Peyer's patch (tissue), 4 donors: ENCODE data around the gene OXT. TPM values are rescaled to one million over a fixed set of nuclear protein-coding genes. Genes with fewer than 3 reads are reported as not detected.
A peak's percentile ranks its signal among the peaks of the same experiment; 100 is the strongest.
"Not testable (repeated sequence)": the region's sequence is repeated elsewhere in the genome, so short reads cannot be mapped to it uniquely, and the experiment has no call there.

Experiments
- DNase-seq, 3 donors: peaks; one replicate each; pipeline ENCODE4 v3.0.0-alpha.2; 2017 to 2019
- H3K27ac ChIP-seq, 4 donors: fragments of 200-600 bp; sonication (generic); one replicate each; pipeline ENCODE4 v1.5.1; 2016 to 2019
- H3K27me3 ChIP-seq, 2 donors: fragments of 200-600 bp; sonication (generic); one replicate each; pipeline ENCODE4 v1.5.1; 2019
- H3K36me3 ChIP-seq, 3 donors: fragments of 200-600 bp; sonication (generic); one replicate each; pipeline ENCODE4 v1.5.1; 2016 to 2019
- H3K4me1 ChIP-seq, 4 donors: fragments of 200-600 bp; sonication (generic); one replicate each; pipeline ENCODE4 v1.5.1; 2016 to 2019
- H3K4me3 ChIP-seq, 4 donors: fragments of 200-600 bp; sonication (generic); 1 replicate in 3 of 4; 2 replicates in 1 of 4; pipeline ENCODE4 v1.5.1; 2016 to 2019; ENCODE audit warnings: mild to moderate bottlenecking in 1 of 4
- H3K9me3 ChIP-seq, 4 donors: fragments of 200-600 bp; sonication (generic); one replicate each; pipeline ENCODE4 v1.5.1; 2016 to 2019; ENCODE audit warnings: mild to moderate bottlenecking in 1 of 4
- POLR2A ChIP-seq, 2 donors: fragments of 450-650 bp; IDR thresholded peaks; one replicate each; pipeline ENCODE4 v1.5.1; 2017; ENCODE audit warnings: antibody characterized with exemption in 2 of 2, mild to moderate bottlenecking in 2 of 2, moderate library complexity in 2 of 2
- total RNA-seq, 4 donors: library from RNA; depleted of rRNA; stranded (reverse); fragments of >200 nt; gene quantifications; one replicate each; pipeline ENCODE4 v1.1.0, GENCODE V29; 2016
- TF ChIP-seq, protein P1 (sequence below), 6 experiments: fragments of 450-650 bp in 4 of 6; fragments of 200-600 bp in 2 of 6; sonication (generic) in 1 of 6; IDR thresholded peaks; one replicate each; pipeline ENCODE4 v1.5.1; 2017 to 2019; ENCODE audit warnings: antibody characterized with exemption in 6 of 6, mild to moderate bottlenecking in 3 of 6, moderate library complexity in 1 of 6

The OXT gene
- total RNA-seq, 4 donors from 2014 or later, result 9.3 TPM; not detected in 3

DNA sequence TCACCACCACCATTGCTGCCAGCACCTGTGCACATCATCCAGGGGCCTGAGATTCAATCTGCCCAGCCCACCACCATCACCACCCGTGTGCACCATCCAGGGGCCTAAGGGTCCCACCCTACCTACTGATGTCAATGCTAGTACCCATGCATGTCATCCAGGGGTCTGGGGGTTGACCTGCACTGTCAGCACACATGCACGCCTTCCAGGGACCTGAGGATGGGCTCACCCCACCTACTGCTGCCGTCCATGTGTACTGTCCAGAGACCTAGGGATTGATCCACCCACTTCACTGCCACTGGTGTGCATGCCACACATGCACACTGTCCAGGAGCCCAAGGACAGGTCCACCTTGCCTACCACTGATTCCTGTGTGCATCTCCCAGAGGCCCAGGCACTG lies 11.9 kb upstream of the OXT start:
- no peaks in the 10 kb centered on the region for H3K36me3 ChIP-seq
- H3K27me3 ChIP-seq, result no peaks in the 10 kb centered on the region
- H3K4me3 ChIP-seq, result no peak overlapping the region
- TF ChIP-seq, protein P1, sequence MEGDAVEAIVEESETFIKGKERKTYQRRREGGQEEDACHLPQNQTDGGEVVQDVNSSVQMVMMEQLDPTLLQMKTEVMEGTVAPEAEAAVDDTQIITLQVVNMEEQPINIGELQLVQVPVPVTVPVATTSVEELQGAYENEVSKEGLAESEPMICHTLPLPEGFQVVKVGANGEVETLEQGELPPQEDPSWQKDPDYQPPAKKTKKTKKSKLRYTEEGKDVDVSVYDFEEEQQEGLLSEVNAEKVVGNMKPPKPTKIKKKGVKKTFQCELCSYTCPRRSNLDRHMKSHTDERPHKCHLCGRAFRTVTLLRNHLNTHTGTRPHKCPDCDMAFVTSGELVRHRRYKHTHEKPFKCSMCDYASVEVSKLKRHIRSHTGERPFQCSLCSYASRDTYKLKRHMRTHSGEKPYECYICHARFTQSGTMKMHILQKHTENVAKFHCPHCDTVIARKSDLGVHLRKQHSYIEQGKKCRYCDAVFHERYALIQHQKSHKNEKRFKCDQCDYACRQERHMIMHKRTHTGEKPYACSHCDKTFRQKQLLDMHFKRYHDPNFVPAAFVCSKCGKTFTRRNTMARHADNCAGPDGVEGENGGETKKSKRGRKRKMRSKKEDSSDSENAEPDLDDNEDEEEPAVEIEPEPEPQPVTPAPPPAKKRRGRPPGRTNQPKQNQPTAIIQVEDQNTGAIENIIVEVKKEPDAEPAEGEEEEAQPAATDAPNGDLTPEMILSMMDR (IDR thresholded peaks at IDR 0.05), result no peak
- H3K27ac ChIP-seq, result no peak overlapping the region
- DNase-seq, result no peak
- H3K4me1 ChIP-seq, result no peaks in the 10 kb centered on the region
- no peaks in the 10 kb centered on the region for H3K9me3 ChIP-seq

DNA sequence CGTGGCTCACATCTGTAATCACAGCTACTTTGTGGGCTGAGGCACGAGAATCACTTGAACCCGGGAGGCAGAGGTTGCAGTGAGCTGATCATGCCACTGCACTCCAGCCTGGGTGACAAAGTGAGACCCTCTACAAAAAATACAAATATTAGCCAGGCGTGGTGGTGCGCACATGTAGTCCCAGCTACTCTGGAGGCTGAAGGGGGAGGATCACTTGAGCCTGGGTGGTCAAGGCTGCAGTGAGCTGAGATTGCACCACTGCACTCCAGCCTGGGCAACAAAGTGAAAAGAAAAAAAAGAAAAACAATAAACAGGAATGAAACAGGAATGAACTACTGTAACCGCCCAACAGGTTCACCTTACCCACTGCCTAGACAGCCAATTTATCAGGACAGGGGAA lies 7.3 kb upstream of the OXT start:
- H3K27me3 ChIP-seq, H3K4me3 ChIP-seq, H3K4me1 ChIP-seq, H3K9me3 ChIP-seq, H3K27ac ChIP-seq, DNase-seq, H3K36me3 ChIP-seq: not testable (repeated sequence)

DNA sequence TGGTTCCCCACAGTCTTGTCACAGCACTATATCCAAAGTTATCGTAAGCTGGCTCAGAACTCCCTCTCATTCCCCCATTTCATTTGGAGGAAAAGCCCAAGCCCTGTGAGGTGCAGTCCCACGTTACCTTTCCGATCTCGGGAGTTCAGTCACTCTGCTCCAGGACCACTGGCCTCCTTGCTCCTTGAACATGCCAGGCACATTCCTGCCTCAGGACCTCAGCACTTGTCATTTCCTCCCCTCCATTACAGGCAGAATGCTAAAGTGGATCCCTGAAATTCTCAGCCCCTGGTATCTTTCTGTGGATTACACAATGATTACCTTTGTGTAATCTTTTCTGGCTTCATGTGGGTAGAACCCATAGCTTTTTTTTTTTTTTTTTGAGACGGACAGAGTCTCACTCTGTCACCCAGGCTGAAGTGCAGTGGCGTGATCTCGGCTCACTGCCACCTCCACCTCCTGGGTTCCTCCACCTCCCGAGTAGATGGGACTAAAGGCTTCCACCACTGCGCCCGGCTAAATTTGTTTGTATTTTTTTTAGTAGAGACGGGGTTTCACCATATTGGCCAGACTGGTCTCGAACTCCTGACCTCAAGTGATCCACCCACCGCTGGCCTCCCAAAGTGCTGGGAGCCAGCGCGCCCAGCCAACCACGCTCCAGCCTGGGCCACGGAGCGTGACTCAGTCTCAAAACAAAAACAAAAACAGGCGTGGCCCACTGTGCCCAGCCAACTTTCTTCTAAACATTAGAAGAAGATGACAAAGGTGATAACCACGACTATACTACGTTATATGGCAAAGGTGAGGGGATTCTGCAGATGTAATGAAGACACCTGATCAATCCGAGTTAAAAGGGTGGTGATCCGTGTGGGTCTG lies 4.0 kb upstream of the OXT start:
- no peak overlapping the region for H3K4me3 ChIP-seq
- H3K27ac ChIP-seq, result no peak overlapping the region
- no peak for DNase-seq
- TF ChIP-seq, protein P1 (IDR thresholded peaks at IDR 0.05), result no peak
- no peak for TF ChIP-seq POLR2A (IDR thresholded peaks at IDR 0.05)
- H3K36me3 ChIP-seq, result no peaks in the 10 kb centered on the region
- no peaks in the 10 kb centered on the region for H3K9me3 ChIP-seq
- H3K4me1 ChIP-seq, result peaks cover 0 to 12% (median 1%) of the 10 kb centered on the region in 4 donors
- H3K27me3 ChIP-seq, result peaks cover 0 to 7% of the 10 kb centered on the region in 2 donors

DNA sequence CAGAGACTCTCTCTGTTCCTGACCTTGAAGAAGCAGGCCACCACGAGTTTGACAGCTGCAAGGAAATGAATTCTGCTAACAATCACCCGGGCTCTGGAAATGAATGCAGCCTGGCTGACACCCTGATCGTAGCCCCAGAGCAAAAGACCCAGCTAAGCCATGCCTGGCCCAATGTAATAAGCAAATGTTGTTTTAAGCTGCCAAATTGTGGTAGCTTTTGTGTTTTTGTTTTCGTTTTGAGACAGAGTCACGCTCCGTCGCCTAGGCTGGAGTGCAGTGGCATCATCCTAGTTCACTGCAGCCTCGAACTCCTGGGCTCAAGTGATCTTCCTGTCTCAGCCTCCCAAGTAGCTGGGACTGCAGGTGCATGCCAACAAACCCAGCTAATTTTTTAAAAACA lies 3.3 kb upstream of the OXT start:
- no peak for DNase-seq

DNA sequence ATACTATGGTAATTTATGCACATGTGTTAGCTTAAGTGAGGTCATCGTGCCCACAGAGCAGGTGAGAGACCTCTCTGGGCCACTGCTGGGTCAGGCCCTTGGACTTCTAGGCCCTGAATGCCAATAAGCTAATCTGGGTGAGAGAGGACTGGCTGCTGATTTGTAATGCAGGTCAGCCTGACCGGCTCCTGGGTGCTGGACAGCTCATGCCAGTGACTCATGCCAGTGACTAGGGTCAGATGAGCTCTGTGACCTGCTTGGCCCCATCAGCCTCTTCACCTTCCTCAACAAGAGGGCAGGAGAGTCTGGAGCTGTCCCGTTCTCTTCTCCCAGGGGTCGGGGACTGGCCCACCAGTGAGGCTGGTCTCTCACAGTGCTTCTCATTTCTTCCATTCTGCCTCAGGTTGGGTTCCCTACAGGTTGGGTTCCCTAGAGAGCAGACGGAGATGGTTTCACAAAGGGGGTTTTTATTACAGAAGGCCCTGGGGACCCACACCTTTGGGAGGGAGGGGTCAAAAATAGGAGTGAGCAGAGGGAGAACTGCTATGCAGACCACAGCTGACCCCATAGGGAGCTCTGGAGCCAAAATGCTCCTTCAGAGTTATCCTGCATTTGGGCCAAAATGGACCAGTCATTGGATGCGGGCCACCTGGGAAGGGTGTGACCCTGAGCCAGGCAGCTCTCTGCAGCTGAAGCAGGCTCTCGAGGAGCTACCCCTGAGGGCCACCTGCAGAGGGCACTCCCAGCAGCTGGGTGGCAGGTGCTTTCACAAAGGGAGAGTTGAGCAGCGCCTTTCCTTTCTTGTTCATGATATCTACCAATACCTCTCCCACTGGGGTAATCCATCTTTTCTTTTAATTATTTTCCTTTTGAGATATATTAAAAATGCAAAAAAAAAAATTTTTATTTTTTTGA lies 2.2 kb upstream of the OXT start:
- no peak overlapping the region for H3K4me3 ChIP-seq
- H3K36me3 ChIP-seq, result no peaks in the 10 kb centered on the region
- no peak overlapping the region for H3K27ac ChIP-seq
- DNase-seq, result no peak
- peaks cover 0 to 7% of the 10 kb centered on the region in 2 donors for H3K27me3 ChIP-seq
- H3K4me1 ChIP-seq, result peaks cover 0 to 15% (median 2%) of the 10 kb centered on the region in 4 donors
- no peaks in the 10 kb centered on the region for H3K9me3 ChIP-seq
- TF ChIP-seq POLR2A (IDR thresholded peaks at IDR 0.05), result no peak
- TF ChIP-seq, protein P1 (IDR thresholded peaks at IDR 0.05), result peak in 4 of 6 experiments; percentile 9 to 35 (median 27)

More for the DNA sequence above, 3.3 kb upstream of the OXT start:
- Histone ChIP-seq H3K9me3 (no peaks in the 10 kb centered on the region), H3K27ac (no peak overlapping the region), H3K27me3 (peaks cover 0 to 7% of the 10 kb centered on the region in 2 donors), H3K4me1 (peaks cover 0 to 15% (median 2%) of the 10 kb centered on the region in 4 donors), H3K36me3 (no peaks in the 10 kb centered on the region), H3K4me3 (no peak overlapping the region)
- TF ChIP-seq, protein P1 (IDR thresholded peaks at IDR 0.05), result no peak
- TF ChIP-seq POLR2A (IDR thresholded peaks at IDR 0.05), result no peak

DNA sequence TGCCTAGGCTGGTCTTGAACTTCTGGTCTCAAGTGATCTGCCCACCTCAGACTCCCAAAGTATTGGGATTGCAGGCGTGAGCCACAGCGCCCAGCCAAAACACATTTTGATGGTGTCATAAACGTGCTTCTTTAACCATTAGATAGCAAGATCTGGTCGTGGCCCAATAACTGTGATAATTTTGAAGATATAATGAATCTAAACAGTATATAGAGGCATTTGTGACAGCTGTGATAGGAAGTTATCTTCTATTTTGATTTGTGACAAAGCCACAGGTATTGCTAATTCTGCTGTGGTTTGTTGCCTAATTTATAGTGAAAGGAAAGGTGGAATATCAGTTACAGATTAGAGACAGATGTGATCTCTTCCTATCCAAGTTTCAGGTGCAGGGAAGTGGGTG lies 695 bp upstream of the OXT start:
- peaks cover 0 to 15% (median 2%) of the 10 kb centered on the region in 4 donors for H3K4me1 ChIP-seq
- H3K4me3 ChIP-seq, result no peak overlapping the region
- H3K36me3 ChIP-seq, result no peaks in the 10 kb centered on the region
- H3K27me3 ChIP-seq, result peaks cover 0 to 7% of the 10 kb centered on the region in 2 donors
- TF ChIP-seq POLR2A (IDR thresholded peaks at IDR 0.05), result no peak
- TF ChIP-seq, protein P1 (IDR thresholded peaks at IDR 0.05), result no peak
- H3K9me3 ChIP-seq, result no peaks in the 10 kb centered on the region
- H3K27ac ChIP-seq, result no peak overlapping the region
- no peak for DNase-seq
